Measurements from ENCODE around the gene PIGM.

GRCh38 chr1:159999204-159999603 is 32.6 kb downstream of the PIGM start:
- TF ChIP-seq EZH2 (IDR thresholded peaks at IDR 0.05) (no peak), POLR2AphosphoS5 (IDR thresholded peaks at IDR 0.05; ENCODE audit: borderline replicate concordance, low read depth, low read length) (no peak)
